Activated CD4-positive, alpha-beta T cell treated with anti-CD3 and anti-CD28 coated beads, Interleukin-2, amount 50 U/mL, for 4 hours (primary cell): ENCODE results near the gene SPTBN5.

Experiments
- DNase-seq, 2 experiments: peaks; one replicate each; pipeline ENCODE4 v3.0.0-alpha.2; 2020

Gene SPTBN5

GRCh38 chr15:41798607-41799487 is 95.0 kb downstream of the SPTBN5 start:
- no peak for DNase-seq
